ENCODE measurements around the gene CLEC20A.
"Not testable (repeated sequence)": the region's sequence is repeated elsewhere in the genome, so short reads cannot be mapped to it uniquely, and the experiment has no call there.

- not testable (repeated sequence) for TF ChIP-seq CTCF (IDR thresholded peaks at IDR 0.05); ZFX (IDR thresholded peaks at IDR 0.05; ENCODE audit: borderline replicate concordance)
These were observed 6.6 kb upstream of the CLEC20A start for GRCh38 chr1:178503316-178503715.
